HUES64 (cell line): ENCODE data around the gene ZNF148.

Experiments
- H3K27ac ChIP-seq: 2 replicates; pipeline ENCODE4 v1.7.0; 2013; ENCODE audit warnings: low read depth, low read length, inconsistent platforms
- H3K27me3 ChIP-seq: 2 replicates; pipeline ENCODE4 v1.6.1; 2013; ENCODE audit warnings: mild to moderate bottlenecking, low read length; ENCODE audit not compliant: insufficient read depth
- H3K36me3 ChIP-seq: 2 replicates; pipeline ENCODE4 v1.6.1; 2013; ENCODE audit warnings: mild to moderate bottlenecking, low read length; ENCODE audit not compliant: insufficient read depth
- H3K4me1 ChIP-seq: 2 replicates; pipeline ENCODE4 v1.6.1; 2013; ENCODE audit warnings: mild to moderate bottlenecking, low read length, moderate library complexity; ENCODE audit not compliant: insufficient read depth
- H3K4me3 ChIP-seq: 2 replicates; pipeline ENCODE4 v1.5.1; 2013; ENCODE audit warnings: mild to moderate bottlenecking, low read length, moderate library complexity
- H3K9ac ChIP-seq: 2 replicates; pipeline ENCODE4 v1.6.1; 2013; ENCODE audit warnings: mild to moderate bottlenecking, low read depth, low read length
- H3K9me3 ChIP-seq: 2 replicates; pipeline ENCODE4 v1.6.1; 2013; ENCODE audit warnings: low read depth, low read length; ENCODE audit not compliant: insufficient read depth
- WGBS: fragments of 150-250, 120-280 bp; methylation state at CpG from one replicate; pipeline ENCODE4 v1.1.7; 2013; ENCODE audit warnings: missing lambda C conversion rate; 5-methylcytosine and 5-hydroxymethylcytosine counted together

ZNF148 gene

DNA sequence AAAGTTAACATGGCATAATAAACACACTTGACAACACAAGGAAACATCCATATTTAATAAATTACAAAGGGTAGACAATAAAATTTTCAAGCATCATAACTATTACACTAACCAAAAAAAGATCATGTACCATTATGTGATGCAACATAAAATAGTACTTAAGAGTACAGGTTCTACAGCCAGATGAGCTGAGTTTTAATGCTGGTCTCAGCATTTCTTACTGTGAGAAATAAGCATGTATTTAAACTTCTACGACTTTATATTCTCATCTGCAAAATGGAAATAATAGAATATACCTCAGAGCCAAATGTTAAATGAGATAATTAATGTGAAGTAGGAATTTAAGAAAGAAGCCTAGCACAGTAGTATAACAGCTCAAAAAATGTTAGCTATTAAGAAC is 128.9 kb downstream of the ZNF148 start:
- H3K9ac ChIP-seq, result no peak overlapping the region
- H3K4me1 ChIP-seq, result no peaks in the 10 kb centered on the region
- no peak overlapping the region for H3K4me3 ChIP-seq
- no peaks in the 10 kb centered on the region for H3K9me3 ChIP-seq
- WGBS, result no CpG with 5 or more reads among the region's 1 CpG
- H3K27me3 ChIP-seq, result no peaks in the 10 kb centered on the region
- H3K36me3 ChIP-seq, result no peaks in the 10 kb centered on the region
- no peak overlapping the region for H3K27ac ChIP-seq

DNA sequence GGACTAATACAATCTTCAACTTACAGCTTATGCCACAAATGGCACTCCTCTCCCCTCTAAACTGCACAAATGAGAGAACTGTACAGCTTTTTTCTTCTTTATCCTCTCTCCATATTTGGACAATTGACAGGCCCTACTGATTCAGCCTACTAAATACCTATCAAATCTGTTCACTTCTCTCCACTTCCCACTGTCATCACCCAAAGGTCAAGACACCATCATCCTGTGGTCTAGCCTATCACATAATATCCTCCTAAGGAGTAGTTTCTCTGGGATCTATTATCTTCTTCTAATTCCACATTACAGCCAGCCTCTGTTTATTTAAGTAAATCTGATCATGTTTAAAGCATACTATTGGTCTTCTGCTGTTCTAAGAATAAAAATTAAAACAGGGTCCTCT is 129.6 kb downstream of the ZNF148 start:
- H3K9me3 ChIP-seq, result no peaks in the 10 kb centered on the region
- H3K4me1 ChIP-seq, result no peaks in the 10 kb centered on the region
- H3K36me3 ChIP-seq, result no peaks in the 10 kb centered on the region
- H3K27me3 ChIP-seq, result no peaks in the 10 kb centered on the region
- no peak overlapping the region for H3K9ac ChIP-seq
- H3K4me3 ChIP-seq, result no peak overlapping the region
- H3K27ac ChIP-seq, result no peak overlapping the region

- Histone ChIP-seq H3K36me3 (no peaks in the 10 kb centered on the region), H3K4me1 (peaks cover 5% of the 10 kb centered on the region; the same call in 1 of the 2 replicates), H3K27ac (no peak overlapping the region), H3K9me3 (no peaks in the 10 kb centered on the region), H3K9ac (no peak overlapping the region), H3K27me3 (no peaks in the 10 kb centered on the region), H3K4me3 (no peak overlapping the region)
- 83% methylated on average over 4 of the region's 4 CpGs for WGBS
Observed at GRCh38 chr3:125240496-125240895, 134.6 kb downstream of the ZNF148 start.

DNA sequence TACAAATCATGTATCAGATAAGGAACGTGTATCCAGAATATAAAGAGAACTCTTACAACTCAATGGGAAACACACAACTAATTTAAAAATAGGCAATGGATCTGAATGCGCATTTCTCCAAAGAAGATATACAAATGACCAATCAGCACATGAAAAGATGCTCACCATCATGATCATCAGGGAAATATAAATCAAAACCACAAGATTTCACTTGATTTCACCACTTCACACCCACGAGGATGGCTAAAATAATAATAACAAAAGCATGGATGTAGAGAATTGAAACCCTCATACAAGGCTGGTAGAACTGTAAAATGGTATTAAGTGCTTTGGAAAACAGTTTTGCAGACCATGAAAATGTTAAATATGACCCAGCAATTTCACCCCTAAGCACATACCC is 135.9 kb downstream of the ZNF148 start:
- 100% methylated on average over 2 of the region's 3 CpGs for WGBS

GRCh38 chr3:125238759-125239158 is 136.4 kb downstream of the ZNF148 start:
- Histone ChIP-seq H3K9me3 (no peaks in the 10 kb centered on the region), H3K27ac (no peak overlapping the region), H3K4me1 (peaks cover 5% of the 10 kb centered on the region; the same call in 1 of the 2 replicates), H3K4me3 (no peak overlapping the region), H3K9ac (no peak overlapping the region), H3K27me3 (no peaks in the 10 kb centered on the region), H3K36me3 (peaks cover 2% of the 10 kb centered on the region)
- 97% methylated on average over 2 of the region's 3 CpGs for WGBS

More for the DNA sequence above, 135.9 kb downstream of the ZNF148 start:
- Histone ChIP-seq H3K27ac (no peak overlapping the region), H3K27me3 (no peaks in the 10 kb centered on the region), H3K9ac (no peak overlapping the region), H3K9me3 (no peaks in the 10 kb centered on the region), H3K4me1 (peaks cover 5% of the 10 kb centered on the region; the same call in 1 of the 2 replicates), H3K4me3 (no peak overlapping the region), H3K36me3 (no peaks in the 10 kb centered on the region)

GRCh38 chr3:125236331-125236903 is 138.7 kb downstream of the ZNF148 start:
- H3K36me3 ChIP-seq, result peaks cover 25% of the 10 kb centered on the region
- H3K9me3 ChIP-seq, result no peaks in the 10 kb centered on the region
- peaks cover 5% of the 10 kb centered on the region; the same call in 1 of the 2 replicates for H3K4me1 ChIP-seq
- no peaks in the 10 kb centered on the region for H3K27me3 ChIP-seq
- no peak overlapping the region for H3K9ac ChIP-seq
- WGBS, result 96% methylated on average over 6 of the region's 6 CpGs
- no peak overlapping the region for H3K27ac ChIP-seq
- no peak overlapping the region for H3K4me3 ChIP-seq

DNA sequence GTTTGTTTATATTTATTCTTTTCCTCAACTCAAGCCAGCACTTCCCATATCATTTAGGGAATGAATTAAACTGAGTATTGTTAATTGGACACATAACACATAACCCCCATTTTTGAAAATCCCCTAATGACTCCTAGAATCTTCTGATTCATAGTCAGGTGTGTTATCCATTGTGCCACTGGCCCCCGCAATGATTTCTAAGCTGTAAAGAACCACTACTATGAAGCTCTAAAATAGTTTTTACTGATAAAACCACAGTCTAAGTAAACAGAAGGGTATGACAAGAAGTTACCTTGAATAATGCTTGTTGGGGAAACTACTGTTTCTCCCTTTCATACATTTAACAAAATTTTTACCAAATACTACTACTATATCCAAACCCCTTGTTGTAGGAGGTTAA is 140.3 kb downstream of the ZNF148 start:
- peaks cover 28% of the 10 kb centered on the region for H3K36me3 ChIP-seq
- WGBS, result 71% methylated on average over 1 of the region's 1 CpG
- peaks cover 5% of the 10 kb centered on the region; the same call in 1 of the 2 replicates for H3K4me1 ChIP-seq

GRCh38 chr3:125232401-125232800 is 142.7 kb downstream of the ZNF148 start:
- peaks cover 28% of the 10 kb centered on the region for H3K36me3 ChIP-seq
- H3K4me1 ChIP-seq, result no peaks in the 10 kb centered on the region; the same call in 1 of the 2 replicates
- no peak overlapping the region for H3K9ac ChIP-seq
- no peak overlapping the region for H3K27ac ChIP-seq
- no peaks in the 10 kb centered on the region for H3K9me3 ChIP-seq
- WGBS, result 90% methylated on average over 3 of the region's 3 CpGs
- H3K4me3 ChIP-seq, result no peak overlapping the region
- no peaks in the 10 kb centered on the region for H3K27me3 ChIP-seq

More for the DNA sequence above, 140.3 kb downstream of the ZNF148 start:
- Histone ChIP-seq H3K27ac (no peak overlapping the region), H3K9me3 (no peaks in the 10 kb centered on the region), H3K4me3 (no peak overlapping the region), H3K27me3 (no peaks in the 10 kb centered on the region), H3K9ac (no peak overlapping the region)

DNA sequence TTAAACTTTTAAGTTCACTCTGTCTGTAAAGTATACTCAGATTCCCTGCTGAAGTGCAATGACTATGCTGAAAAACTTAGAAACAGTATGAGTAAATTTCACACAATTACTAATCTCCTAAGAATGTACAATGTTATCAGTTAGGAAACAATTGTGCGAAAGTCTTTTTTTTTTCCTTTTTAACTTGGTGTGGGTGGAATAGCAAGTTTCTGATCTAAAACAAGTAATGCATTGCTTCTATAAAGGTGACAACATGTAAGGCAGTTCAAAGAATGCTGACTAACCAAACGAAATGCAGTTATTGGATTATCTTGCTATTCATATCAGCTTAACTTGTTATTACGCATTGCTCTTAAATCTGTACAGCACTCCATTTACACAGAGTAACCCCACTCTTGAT is 143.2 kb downstream of the ZNF148 start:
- Histone ChIP-seq H3K4me1 (no peaks in the 10 kb centered on the region; the same call in 1 of the 2 replicates), H3K9ac (no peak overlapping the region), H3K36me3 (peaks cover 28% of the 10 kb centered on the region), H3K9me3 (no peaks in the 10 kb centered on the region), H3K4me3 (no peak overlapping the region), H3K27ac (no peak overlapping the region), H3K27me3 (no peaks in the 10 kb centered on the region)
- 91% methylated on average over 3 of the region's 3 CpGs for WGBS

DNA sequence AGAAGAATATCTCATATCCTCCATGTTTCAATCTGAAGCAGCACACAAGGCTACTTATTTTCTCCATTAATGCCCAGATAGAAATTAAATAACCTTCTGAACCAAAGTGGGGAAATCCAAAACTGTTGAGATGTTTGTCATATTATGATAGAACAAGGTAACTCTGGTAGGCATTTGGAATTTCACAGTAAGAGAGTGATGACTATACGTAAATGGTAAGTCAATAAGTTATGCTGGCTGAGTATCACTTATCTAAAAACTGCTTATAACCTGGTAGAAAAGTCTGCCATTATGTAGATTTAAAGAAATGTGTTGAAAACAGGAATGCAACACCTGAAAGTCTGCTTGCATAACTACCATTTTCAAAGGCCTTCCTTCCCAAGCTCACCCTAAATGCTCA is 145.4 kb downstream of the ZNF148 start:
- Histone ChIP-seq H3K4me3 (no peak overlapping the region), H3K9me3 (no peaks in the 10 kb centered on the region), H3K36me3 (peaks cover 28% of the 10 kb centered on the region), H3K27me3 (no peaks in the 10 kb centered on the region), H3K4me1 (no peaks in the 10 kb centered on the region; the same call in 1 of the 2 replicates), H3K27ac (no peak overlapping the region), H3K9ac (no peak overlapping the region)
- WGBS, result 93% methylated on average over 1 of the region's 1 CpG

- peaks cover 28% of the 10 kb centered on the region for H3K36me3 ChIP-seq
- H3K9ac ChIP-seq, result no peak overlapping the region
- H3K9me3 ChIP-seq, result no peaks in the 10 kb centered on the region
- peaks cover 3% of the 10 kb centered on the region; the same call in 1 of the 2 replicates for H3K4me1 ChIP-seq
- H3K27me3 ChIP-seq, result no peaks in the 10 kb centered on the region
- H3K27ac ChIP-seq, result no peak overlapping the region
- WGBS, result 87% methylated on average over 6 of the region's 7 CpGs
- no peak overlapping the region for H3K4me3 ChIP-seq
Observed at GRCh38 chr3:125229168-125229567, 146.0 kb downstream of the ZNF148 start.

DNA sequence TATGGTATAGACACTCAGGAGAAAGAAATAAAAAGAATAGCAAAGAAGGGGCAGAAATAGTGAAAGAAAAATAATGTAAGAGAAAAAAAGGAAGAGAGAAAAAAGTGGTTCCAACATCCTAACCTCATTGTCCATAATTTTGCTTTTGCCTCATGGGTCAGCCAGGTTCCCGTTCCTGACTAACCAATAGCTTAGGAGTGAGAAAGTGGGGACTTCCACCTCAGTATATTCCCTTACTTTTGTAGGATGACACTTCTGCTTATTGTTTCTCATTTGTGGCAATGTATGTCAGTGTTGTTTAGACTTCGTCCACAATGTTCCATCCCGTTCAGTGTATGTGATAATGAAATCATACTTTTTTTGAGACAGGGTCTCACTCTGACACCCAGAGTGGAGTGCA is 153.3 kb downstream of the ZNF148 start:
- 94% methylated on average over 3 of the region's 3 CpGs for WGBS
- Histone ChIP-seq H3K9ac (no peak overlapping the region), H3K27me3 (no peaks in the 10 kb centered on the region), H3K27ac (no peak overlapping the region), H3K4me3 (no peak overlapping the region), H3K9me3 (no peaks in the 10 kb centered on the region), H3K4me1 (peaks cover 4% of the 10 kb centered on the region; the same call in 1 of the 2 replicates), H3K36me3 (no peaks in the 10 kb centered on the region)
